IPS-15b (cell line): ENCODE data around the gene NRAP.

ENCODE experiments used
- H3K27me3 ChIP-seq: one replicate; pipeline ENCODE4 v1.6.1; 2013; ENCODE audit warnings: low read length; ENCODE audit not compliant: control insufficient read depth, insufficient read depth
- H3K36me3 ChIP-seq: one replicate; pipeline ENCODE4 v1.6.1; 2013; ENCODE audit warnings: low read length; ENCODE audit not compliant: control insufficient read depth, insufficient read depth
- H3K4me1 ChIP-seq: one replicate; pipeline ENCODE4 v1.6.1; 2013; ENCODE audit warnings: mild to moderate bottlenecking, low read length; ENCODE audit not compliant: control insufficient read depth, insufficient read depth
- H3K4me3 ChIP-seq: one replicate; pipeline ENCODE4 v1.5.1; 2013; ENCODE audit warnings: low read depth, low read length
- H3K9ac ChIP-seq: one replicate; pipeline ENCODE4 v1.6.1; 2013; ENCODE audit warnings: low read depth, mild to moderate bottlenecking, low read length
- H3K9me3 ChIP-seq: one replicate; pipeline ENCODE4 v1.6.1; 2013; ENCODE audit warnings: mild to moderate bottlenecking, low read length; ENCODE audit not compliant: control insufficient read depth, insufficient read depth

The NRAP gene

GRCh38 chr10:113663908-113664307 lies at the start of gene NRAP:
Gene NRAP, minus strand, starts transcription at chr10:113664041. Its CDS starts 159 bp downstream, at chr10:113663882.
- no peak within 1 kb of the TSS for H3K9ac ChIP-seq
- no peaks in the 10 kb centered on the region for H3K4me1 ChIP-seq
- H3K4me3 ChIP-seq, result no peak within 1 kb of the TSS
- H3K27me3 ChIP-seq, result no peaks in the 10 kb centered on the region
- H3K9me3 ChIP-seq, result no peaks in the 10 kb centered on the region
- no peaks in the 10 kb centered on the region for H3K36me3 ChIP-seq

DNA sequence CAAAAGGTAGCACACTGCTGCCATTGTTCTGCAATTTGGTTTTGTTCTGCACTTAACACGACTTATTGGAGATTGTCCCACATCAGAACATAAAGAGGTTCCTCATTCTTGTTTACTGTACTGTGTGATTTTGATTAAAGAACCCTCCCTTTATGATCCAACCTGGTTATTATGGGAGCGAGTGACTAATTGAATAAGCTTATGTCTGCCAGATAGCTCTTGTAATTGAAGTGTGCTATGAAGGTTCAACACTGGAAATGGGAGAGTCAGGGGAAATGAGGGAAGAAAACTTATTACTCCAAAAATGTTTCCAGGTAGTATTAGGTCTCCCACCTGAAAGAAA lies 49.8 kb upstream of the NRAP start:
- Histone ChIP-seq H3K9me3 (no peaks in the 10 kb centered on the region), H3K4me3 (no peak overlapping the region), H3K36me3 (no peaks in the 10 kb centered on the region), H3K9ac (no peak overlapping the region), H3K27me3 (no peaks in the 10 kb centered on the region), H3K4me1 (peaks cover 12% of the 10 kb centered on the region)

- H3K9me3 ChIP-seq, result no peaks in the 10 kb centered on the region
- H3K4me3 ChIP-seq, result no peak overlapping the region
- H3K9ac ChIP-seq, result no peak overlapping the region
- H3K4me1 ChIP-seq, result peaks cover 12% of the 10 kb centered on the region
- H3K27me3 ChIP-seq, result no peaks in the 10 kb centered on the region
- H3K36me3 ChIP-seq, result no peaks in the 10 kb centered on the region
Observed at GRCh38 chr10:113712755-113713639, 49.2 kb upstream of the NRAP start.

GRCh38 chr10:113712024-113712423 lies 48.2 kb upstream of the NRAP start:
- H3K9me3 ChIP-seq, result no peaks in the 10 kb centered on the region
- peaks cover 12% of the 10 kb centered on the region for H3K4me1 ChIP-seq
- no peak overlapping the region for H3K9ac ChIP-seq
- H3K4me3 ChIP-seq, result no peak overlapping the region
- H3K36me3 ChIP-seq, result no peaks in the 10 kb centered on the region
- H3K27me3 ChIP-seq, result no peaks in the 10 kb centered on the region

DNA sequence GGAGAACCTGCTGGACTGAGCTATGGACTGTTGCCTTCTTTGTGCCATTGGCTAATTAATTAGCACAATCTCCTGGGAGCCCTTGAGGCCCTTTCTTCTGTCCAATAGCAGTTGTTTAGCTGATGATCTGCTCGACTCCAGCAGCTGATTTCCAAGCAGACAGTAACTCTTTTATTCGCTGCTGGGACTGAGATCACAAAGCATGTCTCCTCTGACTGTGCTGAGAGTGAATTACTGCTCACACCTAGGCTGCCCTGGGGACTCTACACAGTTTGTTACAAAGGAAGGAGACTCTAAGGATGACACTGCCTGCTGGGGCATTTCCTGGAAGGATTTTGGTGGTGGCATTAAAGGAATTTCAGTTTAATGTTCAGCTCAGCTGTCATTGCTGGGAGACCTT lies 47.3 kb upstream of the NRAP start:
- Histone ChIP-seq H3K4me1 (peaks cover 13% of the 10 kb centered on the region), H3K27me3 (no peaks in the 10 kb centered on the region), H3K9ac (no peak overlapping the region), H3K36me3 (no peaks in the 10 kb centered on the region), H3K9me3 (no peaks in the 10 kb centered on the region), H3K4me3 (no peak overlapping the region)

DNA sequence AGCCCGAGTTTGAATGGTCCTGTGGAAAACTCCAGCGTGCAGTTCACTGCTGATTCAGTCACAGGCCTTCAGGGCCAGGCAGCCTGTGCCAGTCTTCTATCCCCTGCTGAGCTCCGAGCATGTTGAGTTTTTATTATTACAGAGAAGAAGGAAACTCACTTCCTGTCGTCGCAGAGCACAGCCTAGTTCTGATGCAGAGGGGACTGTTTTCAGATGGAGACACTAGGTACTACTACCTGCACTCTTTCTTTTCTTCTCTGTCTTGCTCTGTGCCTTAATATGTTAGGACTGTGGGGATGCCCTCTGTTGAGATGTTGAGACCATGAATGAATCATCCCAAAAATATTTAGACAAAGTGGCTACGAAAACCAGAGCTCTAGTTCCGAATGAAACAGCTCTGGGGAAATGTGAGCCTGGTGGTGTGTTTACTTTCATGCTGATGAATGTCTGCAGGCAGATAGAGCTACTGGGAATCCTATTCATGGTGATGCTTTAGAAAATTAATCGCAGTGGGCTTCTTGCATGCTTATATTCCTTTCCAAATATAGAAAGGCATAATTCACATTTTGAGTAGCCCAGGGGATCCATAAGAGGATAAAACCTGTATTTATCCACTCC lies 45.5 kb upstream of the NRAP start:
- Histone ChIP-seq H3K9ac (no peak overlapping the region), H3K4me1 (peaks cover 18% of the 10 kb centered on the region), H3K36me3 (no peaks in the 10 kb centered on the region), H3K9me3 (no peaks in the 10 kb centered on the region), H3K27me3 (no peaks in the 10 kb centered on the region), H3K4me3 (no peak overlapping the region)

DNA sequence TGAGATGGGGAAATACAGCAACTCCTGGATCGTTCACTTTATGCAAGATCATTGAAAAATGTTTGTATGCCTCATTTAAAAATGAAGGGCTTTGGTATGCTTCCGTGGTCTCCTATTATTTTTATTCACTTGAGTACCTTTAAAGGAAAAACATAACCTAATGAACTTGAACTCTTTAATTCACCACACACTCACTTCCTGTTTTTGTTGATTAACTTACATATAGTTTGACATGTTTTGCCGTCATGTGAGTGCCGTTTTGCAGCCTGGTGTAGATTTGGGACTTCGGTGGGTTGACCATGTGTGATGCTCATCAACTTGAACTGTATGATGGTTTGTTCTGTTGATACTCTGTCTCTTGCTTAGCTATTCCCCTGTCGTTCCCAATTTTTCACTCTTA lies 44.8 kb upstream of the NRAP start:
- no peaks in the 10 kb centered on the region for H3K9me3 ChIP-seq
- no peak overlapping the region for H3K4me3 ChIP-seq
- no peak overlapping the region for H3K9ac ChIP-seq
- H3K27me3 ChIP-seq, result no peaks in the 10 kb centered on the region
- H3K36me3 ChIP-seq, result no peaks in the 10 kb centered on the region
- H3K4me1 ChIP-seq, result peaks cover 18% of the 10 kb centered on the region

GRCh38 chr10:113706623-113707022 lies 42.8 kb upstream of the NRAP start:
- H3K4me3 ChIP-seq, result no peak overlapping the region
- H3K9me3 ChIP-seq, result no peaks in the 10 kb centered on the region
- H3K9ac ChIP-seq, result no peak overlapping the region
- H3K4me1 ChIP-seq, result peaks cover 15% of the 10 kb centered on the region
- no peaks in the 10 kb centered on the region for H3K36me3 ChIP-seq
- no peaks in the 10 kb centered on the region for H3K27me3 ChIP-seq

DNA sequence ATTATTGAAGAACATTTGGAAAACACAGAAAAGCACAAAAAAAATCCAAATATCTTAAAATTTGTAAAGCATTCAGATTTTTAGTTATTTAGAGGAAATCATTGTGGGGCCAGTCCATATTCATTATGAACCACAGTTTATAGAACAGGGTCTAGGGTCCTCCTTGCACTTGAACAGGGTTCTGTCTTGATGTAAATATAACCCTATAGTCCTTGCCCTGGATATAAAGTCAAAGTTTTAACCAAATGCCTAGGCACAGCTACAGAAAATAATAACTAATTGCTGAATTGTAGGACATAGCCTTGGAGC lies 41.5 kb upstream of the NRAP start:
- Histone ChIP-seq H3K27me3 (no peaks in the 10 kb centered on the region), H3K36me3 (no peaks in the 10 kb centered on the region), H3K9ac (no peak overlapping the region), H3K4me3 (no peak overlapping the region), H3K9me3 (no peaks in the 10 kb centered on the region), H3K4me1 (peaks cover 12% of the 10 kb centered on the region)

DNA sequence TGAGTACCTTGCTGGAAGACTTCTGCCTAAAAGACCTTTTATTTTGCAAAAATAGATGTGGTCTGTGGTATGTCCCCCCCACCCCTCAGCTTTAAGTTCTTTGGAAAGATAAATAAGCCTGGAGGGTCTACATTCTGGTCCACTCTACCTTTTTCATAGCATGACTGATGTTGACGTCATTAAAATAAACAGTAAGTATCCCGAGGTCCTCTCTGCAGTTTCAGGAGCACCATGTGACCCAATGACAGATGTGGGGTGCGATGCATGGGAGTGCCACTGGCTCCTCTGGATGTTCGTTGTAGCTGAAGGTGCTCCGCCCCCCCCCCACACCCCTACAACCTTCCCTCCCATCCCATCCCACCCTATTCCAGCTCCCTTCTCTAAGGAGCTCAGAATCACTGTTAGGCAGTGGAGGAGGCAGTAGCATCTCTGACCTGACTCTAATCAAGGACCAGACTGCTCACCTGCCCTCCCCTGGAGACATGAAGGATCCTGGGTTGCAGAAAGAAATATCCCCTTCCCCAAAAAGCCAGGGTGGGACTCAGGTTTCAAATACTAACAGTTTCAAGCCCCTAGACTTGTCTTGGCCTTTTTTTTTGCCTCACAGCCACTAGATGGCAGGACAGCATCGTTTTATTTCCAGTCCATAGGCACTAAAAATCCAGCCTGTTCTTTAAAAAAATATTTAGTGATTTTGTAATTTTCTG lies 40.9 kb upstream of the NRAP start:
- peaks cover 12% of the 10 kb centered on the region for H3K4me1 ChIP-seq
- no peaks in the 10 kb centered on the region for H3K27me3 ChIP-seq
- no peak overlapping the region for H3K4me3 ChIP-seq
- H3K9me3 ChIP-seq, result no peaks in the 10 kb centered on the region
- no peak overlapping the region for H3K9ac ChIP-seq
- no peaks in the 10 kb centered on the region for H3K36me3 ChIP-seq

GRCh38 chr10:113697595-113697994 lies 33.8 kb upstream of the NRAP start:
- H3K27me3 ChIP-seq, result no peaks in the 10 kb centered on the region
- no peaks in the 10 kb centered on the region for H3K4me1 ChIP-seq
- no peak overlapping the region for H3K9ac ChIP-seq
- H3K4me3 ChIP-seq, result no peak overlapping the region
- H3K9me3 ChIP-seq, result no peaks in the 10 kb centered on the region
- H3K36me3 ChIP-seq, result no peaks in the 10 kb centered on the region

DNA sequence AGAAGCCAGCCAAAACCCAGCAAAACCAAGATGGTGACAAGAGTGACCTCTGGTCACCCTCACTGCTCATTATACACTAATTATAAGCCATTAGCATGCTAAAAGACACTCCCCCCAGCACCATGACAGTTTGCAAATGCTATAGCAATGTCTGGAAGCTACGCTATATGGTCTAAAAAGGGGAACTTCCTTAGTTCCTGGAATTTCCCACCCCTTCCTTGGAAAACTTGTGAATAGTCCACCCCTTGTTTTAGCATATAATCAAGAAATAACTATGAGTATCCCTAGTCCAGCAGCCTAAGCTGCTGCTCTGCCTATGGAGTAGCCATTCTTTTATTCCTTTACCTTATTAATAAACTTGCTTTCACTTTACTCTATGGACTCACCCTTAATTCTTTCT lies 31.9 kb upstream of the NRAP start:
- Histone ChIP-seq H3K36me3 (no peaks in the 10 kb centered on the region), H3K4me3 (no peak overlapping the region), H3K9me3 (no peaks in the 10 kb centered on the region), H3K27me3 (no peaks in the 10 kb centered on the region), H3K9ac (no peak overlapping the region), H3K4me1 (no peaks in the 10 kb centered on the region)
